NCI-H526 treated with DMSO at 0.1 percent for 48 hours (cell line): ENCODE measurements around the gene CX3CR1.

Experiments
- DNase-seq: peaks from one replicate; lab custom pipeline; 2025; lab: John Stamatoyannopoulos, UW

The CX3CR1 gene

DNA sequence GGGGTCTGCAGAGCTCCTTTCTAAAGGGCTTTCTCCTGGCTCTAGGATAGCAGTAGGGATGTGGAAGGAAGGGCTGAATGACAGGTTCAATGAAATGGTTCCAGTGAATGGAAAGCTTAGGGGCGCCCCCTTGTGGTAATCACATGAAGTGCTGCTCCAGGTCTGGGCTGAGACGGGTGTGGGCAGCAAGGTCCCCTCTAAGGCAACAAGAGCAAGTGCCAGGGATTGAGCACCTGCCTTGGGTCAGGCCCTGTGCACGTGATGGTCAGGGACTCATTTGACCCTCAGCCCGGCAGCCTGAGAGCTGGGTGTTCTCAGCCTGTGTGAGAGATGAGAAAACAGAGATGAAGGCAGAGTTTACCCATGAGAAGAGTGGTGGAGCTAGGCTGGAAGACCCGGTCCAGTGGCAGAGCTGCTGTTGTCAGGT is 12.1 kb upstream of the CX3CR1 start:
- peak; percentile 9 for DNase-seq

DNA sequence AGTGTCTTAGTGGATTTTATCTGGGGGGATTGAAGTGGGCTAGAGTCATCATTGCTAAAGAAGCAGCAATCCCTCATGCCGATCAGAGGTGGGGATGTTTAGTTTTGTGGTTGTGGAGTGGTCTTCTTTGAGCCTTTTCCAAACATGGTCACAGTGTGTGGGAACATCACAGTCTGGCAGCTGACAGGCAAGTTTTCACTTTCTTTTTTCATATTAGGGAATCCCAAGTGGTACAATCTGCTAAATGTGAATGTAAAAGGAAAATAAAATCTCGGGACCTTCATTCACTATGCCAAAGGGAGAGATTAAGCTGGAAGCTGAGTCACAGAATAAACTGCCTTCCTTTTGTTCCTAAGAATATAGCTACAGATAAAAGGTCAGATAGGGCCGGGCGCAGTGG is 10.4 kb upstream of the CX3CR1 start:
- DNase-seq = no peak

- no peak for DNase-seq
Measured at GRCh38 chr3:39289107-39289506, 9.3 kb upstream of the CX3CR1 start.

DNA sequence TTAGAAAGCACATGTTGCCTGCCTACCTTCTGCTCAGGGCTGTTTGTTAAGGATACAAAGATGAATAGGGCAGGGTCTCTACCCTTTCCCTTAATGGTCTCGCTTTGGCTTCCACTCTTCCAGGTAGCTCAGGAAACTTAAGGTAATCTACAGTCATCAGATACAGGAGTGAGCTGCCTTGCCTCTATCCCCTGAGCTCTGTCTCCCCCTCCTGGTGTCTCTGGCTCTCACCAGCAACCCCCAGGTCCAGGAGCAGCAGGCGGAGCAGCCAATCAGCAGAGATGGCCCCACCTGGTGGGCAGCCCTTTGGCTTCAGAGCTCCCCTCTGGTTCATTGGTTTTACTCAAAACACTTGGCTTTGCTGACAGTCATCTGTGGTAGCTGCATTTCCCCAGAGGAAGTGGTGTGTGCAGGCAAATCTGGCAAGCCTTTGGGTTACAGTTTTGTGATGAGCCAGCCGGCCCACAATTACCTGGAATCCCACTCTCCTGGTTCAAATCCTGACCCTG is 8.5 kb upstream of the CX3CR1 start:
- DNase-seq = peak; percentile 75

- no peak for DNase-seq
Measured at GRCh38 chr3:39287216-39288164, 7.7 kb upstream of the CX3CR1 start.

DNA sequence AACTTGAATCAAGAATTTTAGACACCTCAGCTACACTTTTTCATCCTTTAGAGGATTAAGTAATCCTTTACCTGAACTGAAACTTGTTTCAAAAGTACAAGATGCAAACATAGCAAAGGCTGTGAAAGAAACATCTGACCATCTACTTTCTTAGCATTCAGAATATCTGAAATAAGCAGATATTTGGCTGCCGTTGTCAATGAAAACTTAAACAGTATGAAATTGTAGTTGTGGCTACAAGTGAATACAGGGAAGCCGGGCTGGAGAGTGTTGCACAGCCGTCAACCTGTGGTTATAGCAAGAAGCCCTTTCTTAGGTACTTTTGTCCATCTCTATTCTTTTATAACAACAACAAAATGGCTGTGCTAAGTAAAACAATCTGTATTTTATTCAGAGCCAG is 6.9 kb upstream of the CX3CR1 start:
- DNase-seq = no peak

GRCh38 chr3:39285332-39285731 is 5.5 kb upstream of the CX3CR1 start:
- no peak for DNase-seq

GRCh38 chr3:39284457-39284881 is 4.6 kb upstream of the CX3CR1 start:
- no peak for DNase-seq

DNA sequence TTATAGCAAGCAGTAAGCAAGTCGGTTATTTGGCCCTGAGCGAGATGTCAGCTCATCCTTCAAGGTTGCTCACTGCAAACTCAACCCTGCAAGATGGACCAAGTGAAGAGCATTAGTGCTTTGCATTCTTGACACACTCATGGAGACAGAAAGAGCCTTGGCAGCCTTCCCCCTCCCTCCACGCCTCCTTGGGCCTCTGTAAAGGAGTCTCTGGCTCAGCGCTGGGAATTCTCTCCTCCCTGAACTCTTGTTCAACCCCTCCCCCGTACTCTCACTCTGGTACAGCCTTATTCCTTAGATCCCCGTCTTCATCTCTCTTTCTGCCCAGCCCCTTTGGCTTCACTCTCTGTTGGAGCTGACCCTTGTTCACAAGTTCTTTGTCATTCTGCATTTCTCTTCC is 2.2 kb upstream of the CX3CR1 start:
- no peak for DNase-seq

GRCh38 chr3:39281533-39281932 is 1.7 kb upstream of the CX3CR1 start:
- no peak for DNase-seq

- no peak for DNase-seq
Measured at GRCh38 chr3:39280571-39280970, 735 bp upstream of the CX3CR1 start.

DNA sequence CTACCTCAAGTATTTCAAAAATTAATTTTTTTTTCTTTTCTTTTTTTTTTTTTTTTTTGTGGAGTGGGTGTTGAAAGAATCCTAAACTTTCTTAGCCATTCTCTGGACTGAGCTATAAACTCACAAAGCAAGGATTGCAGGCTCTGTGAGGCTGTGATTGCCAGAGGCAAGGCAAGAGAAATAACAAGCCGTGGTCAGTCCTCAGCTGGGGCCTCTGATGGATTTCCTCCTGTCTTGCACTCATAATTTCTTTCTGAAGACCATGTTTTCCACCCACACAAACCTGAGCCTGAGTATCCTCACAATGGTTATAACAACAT is 1.3 kb downstream of the CX3CR1 start:
- DNase-seq = no peak

DNA sequence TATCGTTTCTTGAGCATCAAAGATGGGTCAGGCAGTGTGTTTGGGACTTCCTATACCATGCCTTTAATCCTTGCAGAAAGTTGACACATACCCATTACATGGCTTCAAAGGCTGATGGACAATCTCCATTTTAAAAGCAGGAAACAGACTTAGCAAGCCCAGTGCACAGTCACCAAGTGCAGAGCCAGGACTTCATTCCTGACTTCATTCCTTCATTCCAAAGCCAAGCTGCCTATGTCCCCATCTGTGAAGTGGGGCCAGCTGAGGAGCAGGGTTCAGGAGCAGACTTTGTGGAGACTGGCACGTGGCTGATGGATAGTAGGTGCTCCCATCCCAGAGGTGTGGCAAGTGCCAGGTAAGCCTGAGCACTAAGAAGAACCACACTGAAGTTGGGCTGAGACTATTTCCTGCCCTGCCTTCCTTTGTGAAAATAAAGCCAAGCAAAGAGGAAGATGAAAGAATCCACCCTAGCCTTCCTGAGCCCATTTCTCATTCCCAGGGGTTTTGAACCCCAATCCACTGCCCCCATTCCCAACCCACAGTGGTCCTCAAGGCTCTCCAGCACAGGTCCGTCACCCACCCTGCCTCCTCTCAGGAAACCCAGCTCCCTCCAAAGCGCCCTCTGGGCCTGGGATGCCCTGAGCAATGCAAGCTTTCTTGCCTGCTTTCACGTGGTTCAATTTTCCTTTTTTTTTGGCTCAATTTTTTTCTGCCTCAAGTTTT is 1.8 kb downstream of the CX3CR1 start:
- DNase-seq = no peak

GRCh38 chr3:39276746-39277145 is 3.1 kb downstream of the CX3CR1 start:
- DNase-seq = no peak

DNA sequence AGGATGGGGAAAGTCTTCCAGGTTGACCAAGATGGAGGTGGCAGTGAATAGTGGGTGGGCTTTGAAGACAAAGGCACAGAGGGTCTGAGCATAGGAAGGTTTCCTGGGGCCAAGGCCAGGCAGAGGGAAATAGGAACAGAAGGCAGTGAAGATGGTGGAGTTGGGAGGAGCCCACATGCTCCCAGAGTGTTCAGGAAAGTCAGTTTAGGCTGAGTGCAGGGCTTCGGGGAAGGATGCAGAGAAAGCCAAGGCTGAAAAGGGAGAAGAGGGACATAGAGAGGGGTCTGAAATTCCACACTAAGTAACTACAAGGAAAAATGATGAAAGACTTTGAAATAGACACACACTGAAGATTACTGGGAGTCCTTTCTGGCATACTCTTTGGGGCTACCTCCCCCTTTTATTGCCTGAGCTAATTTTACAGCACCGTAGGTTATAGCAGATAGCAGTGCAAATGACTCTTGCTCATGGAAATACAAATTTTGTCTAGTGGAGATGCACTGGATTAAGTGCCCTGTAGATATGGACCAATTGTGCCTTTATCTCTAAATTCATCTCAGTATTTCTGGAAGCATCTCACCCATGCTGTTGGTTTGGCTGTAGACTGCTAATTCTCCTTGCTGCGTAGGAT is 3.8 kb downstream of the CX3CR1 start:
- no peak for DNase-seq

DNA sequence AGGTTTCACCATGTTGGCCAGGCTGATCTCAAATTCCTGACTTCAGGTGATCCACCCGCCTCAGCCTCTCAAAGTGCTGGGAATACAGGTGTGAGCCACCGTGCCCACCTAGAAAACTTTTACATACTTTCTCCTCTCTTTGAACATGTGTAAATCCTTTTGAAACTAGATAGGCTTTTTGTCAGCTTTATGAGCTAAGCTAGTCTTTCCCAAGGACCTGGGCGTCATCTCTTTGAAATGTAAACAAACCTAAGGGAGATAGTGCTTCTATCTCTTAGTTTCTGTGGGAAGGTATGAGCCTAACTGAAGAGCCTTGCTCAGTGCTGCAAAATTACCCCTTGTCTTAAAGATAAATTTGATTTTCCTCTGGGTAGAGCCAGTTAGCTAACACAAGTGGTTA is 4.8 kb downstream of the CX3CR1 start:
- DNase-seq = no peak

DNA sequence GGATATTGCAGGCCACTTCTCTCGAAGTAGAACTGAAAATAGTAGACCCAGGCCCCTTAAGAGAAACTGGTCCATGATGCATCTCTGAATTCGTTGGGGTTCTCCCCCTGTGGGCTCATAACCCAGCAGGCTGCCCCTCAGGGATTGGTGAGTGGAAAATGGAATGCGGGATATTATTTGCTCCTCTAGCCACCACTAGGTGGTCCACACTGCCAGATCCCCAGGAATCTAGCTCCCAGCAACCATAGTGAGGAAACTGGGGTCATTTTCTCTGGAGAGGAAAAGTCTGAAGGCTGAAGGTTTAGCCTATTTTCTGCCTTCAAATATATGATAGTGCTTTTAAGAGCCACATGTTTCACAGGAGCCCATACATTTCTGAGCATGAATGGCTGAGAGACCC is 6.7 kb downstream of the CX3CR1 start:
- no peak for DNase-seq

DNA sequence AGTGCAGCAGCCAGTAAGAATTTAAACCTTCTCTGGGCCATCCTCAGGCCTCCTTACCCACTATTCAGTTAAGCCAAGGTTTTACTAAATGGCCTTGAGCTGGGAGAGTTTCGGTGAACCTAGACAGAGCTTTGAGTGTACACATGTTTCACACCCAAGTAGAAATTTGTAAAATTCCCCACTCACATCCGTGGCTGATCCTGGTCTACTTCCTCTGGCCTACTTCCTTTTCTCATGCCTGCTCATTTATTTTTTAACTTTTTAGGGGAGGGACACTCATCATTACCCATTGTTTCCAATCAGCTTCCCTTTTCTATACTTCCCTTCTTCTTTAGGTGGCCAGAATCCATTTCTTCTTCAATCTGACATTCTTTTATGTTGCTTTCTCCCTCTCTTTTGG is 7.6 kb downstream of the CX3CR1 start:
- no peak for DNase-seq

GRCh38 chr3:39271363-39271914 is 8.4 kb downstream of the CX3CR1 start:
- DNase-seq = no peak

- no peak for DNase-seq
Measured at GRCh38 chr3:39269528-39269927, 10.3 kb downstream of the CX3CR1 start.

GRCh38 chr3:39268549-39268900 is 11.3 kb downstream of the CX3CR1 start:
- no peak for DNase-seq
